GM12878 (cell line): ENCODE results near the gene VPS45. TPM values are rescaled to one million over a fixed set of nuclear protein-coding genes. Genes with fewer than 3 reads are reported as not detected.
A peak's percentile ranks its signal among the peaks of the same experiment; 100 is the strongest.

ENCODE experiments used
- ATAC-seq: fragments of 200-7000 bp; cut with Tn5 transposase; 3 replicates; pipeline ENCODE4 v1.9.1; 2020; ENCODE audit warnings: mild to moderate bottlenecking, moderate library complexity
- BruUV-seq: library from RNA; stranded (reverse); fragments of 400-500 nt; replicated peaks from 2 replicates; lab custom pipeline; 2021; lab: Mats Ljungman, UMichigan
- CTCF ChIA-PET: fragments of 300-600 bp; sonication (Branson Sonifier 250); formaldehyde crosslinking; extraction: SDS; loops from one replicate; lab custom pipeline; 2021; ENCODE audit warnings: inconsistent platforms; lab: Yijun Ruan, JAX
- POLR2A ChIA-PET: fragments of 350-600 bp; formaldehyde crosslinking; extraction: SDS; loops from one replicate; lab custom pipeline; 2021; ENCODE audit warnings: inconsistent platforms; lab: Charles Lee
- RAD21 ChIA-PET: fragments of 300-600 bp; sonication (Branson Sonifier 250); formaldehyde crosslinking; loops from one replicate; lab custom pipeline; 2023; ENCODE audit warnings: antibody characterized with exemption; ENCODE audit not compliant: unreplicated experiment; lab: Charles Lee
- SMC1A ChIA-PET: fragments of 300-600 bp; sonication (Branson Sonifier 250); formaldehyde crosslinking; loops from one replicate; lab custom pipeline; 2023; ENCODE audit not compliant: unreplicated experiment, uncharacterized antibody; lab: Charles Lee
- DNase-seq: peaks from one replicate; pipeline ENCODE4 v3.0.0-alpha.2; 2011; ENCODE audit warnings: low read depth, low spot score
- FAIRE-seq: peaks from 3 replicates; lab custom pipeline; 2011; peaks lifted over from hg19 to GRCh38; lab: Jason Lieb, UNC
- H2AFZ ChIP-seq: 2 replicates; pipeline ENCODE4 v1.6.0; 2011; ENCODE audit warnings: low read depth, low read length, control low read depth; ENCODE audit not compliant: control insufficient read depth
- H3K27ac ChIP-seq: 2 replicates; pipeline ENCODE4 v1.5.1; 2011; ENCODE audit warnings: control low read depth; ENCODE audit not compliant: control insufficient read depth, insufficient read depth
- H3K27me3 ChIP-seq, 2 experiments: replicated peaks in 1 of 2; 2 replicates each; pipeline versions ENCODE4 v1.6.0 to v1.6.1; 2011; ENCODE audit warnings: low read length in 1 of 2; ENCODE audit not compliant: control insufficient read depth in 2 of 2, insufficient read depth in 2 of 2
- H3K36me3 ChIP-seq, 2 experiments: 2 replicates each; pipeline ENCODE4 v1.5.1; 2011; ENCODE audit warnings: low read length in 1 of 2; ENCODE audit not compliant: control insufficient read depth in 2 of 2, insufficient read depth in 2 of 2
- H3K4me1 ChIP-seq: 2 replicates; pipeline ENCODE4 v1.6.1; 2011; ENCODE audit warnings: mild to moderate bottlenecking, low read length, moderate library complexity, mixed read lengths; ENCODE audit not compliant: control insufficient read depth, insufficient read depth
- H3K4me2 ChIP-seq: 2 replicates; pipeline ENCODE4 v1.6.0; 2011; ENCODE audit warnings: control low read depth; ENCODE audit not compliant: control insufficient read depth, insufficient read depth
- H3K4me3 ChIP-seq: fragments of 200-600 bp; sonication (generic); 2 replicates; pipeline ENCODE4 v1.5.1; 2016
- H3K79me2 ChIP-seq: 2 replicates; pipeline ENCODE4 v1.6.0; 2011; ENCODE audit warnings: low read length; ENCODE audit not compliant: control insufficient read depth, insufficient read depth
- H3K9ac ChIP-seq: 2 replicates; pipeline ENCODE4 v1.8.0; 2011; ENCODE audit warnings: low read length, control low read depth, mixed read lengths; ENCODE audit not compliant: control insufficient read depth, insufficient read depth
- H3K9me3 ChIP-seq: replicated peaks from 3 replicates; pipeline ENCODE4 v1.5.1; 2011; ENCODE audit warnings: mild to moderate bottlenecking, low read length; ENCODE audit not compliant: control insufficient read depth, insufficient read depth
- H4K20me1 ChIP-seq: 2 replicates; pipeline ENCODE4 v1.6.0; 2011; ENCODE audit not compliant: control insufficient read depth, insufficient read depth
- BCL3 ChIP-seq: IDR thresholded peaks from 2 replicates; pipeline ENCODE4 v1.6.1; 2011; ENCODE audit warnings: borderline replicate concordance, low read depth, mild to moderate bottlenecking, moderate library complexity, low read length; ENCODE audit not compliant: insufficient read depth, poor library complexity, severe bottlenecking
- CBX3 ChIP-seq: fragments of 200-600 bp; sonication (generic); IDR thresholded peaks from 2 replicates; pipeline ENCODE4 v1.6.1; 2016; ENCODE audit warnings: low read depth, borderline replicate concordance
- ETV6 ChIP-seq, 2 experiments: fragments of 450-650 bp in 1 of 2; IDR thresholded peaks in 1 of 2; conservative IDR thresholded peaks in 1 of 2; 2 replicates each; pipeline ENCODE4 v1.6.1; 2014; ENCODE audit warnings: antibody characterized with exemption in 1 of 2, borderline replicate concordance in 1 of 2, low read depth in 1 of 2, mild to moderate bottlenecking in 1 of 2, moderate library complexity in 1 of 2
- IKZF1 ChIP-seq: fragments of 450-650 bp; conservative IDR thresholded peaks from 2 replicates; pipeline ENCODE4 v1.6.1; 2017; ENCODE audit warnings: antibody characterized with exemption, mild to moderate bottlenecking
- MTA2 ChIP-seq: fragments of 450-650 bp; IDR thresholded peaks from 2 replicates; pipeline ENCODE4 v1.6.1; 2016; ENCODE audit warnings: low read depth, mild to moderate bottlenecking, moderate library complexity
- RB1 ChIP-seq: fragments of 450-650 bp; formaldehyde crosslinking; IDR thresholded peaks from 2 replicates; pipeline ENCODE4 v1.6.1; 2017; ENCODE audit warnings: mild to moderate bottlenecking, borderline replicate concordance
- SMAD5 ChIP-seq: IDR thresholded peaks from 2 replicates; pipeline ENCODE4 v1.6.1; 2016; ENCODE audit warnings: antibody characterized with exemption, low read depth
- SMARCA5 ChIP-seq: fragments of 450-650 bp; IDR thresholded peaks from 2 replicates; pipeline ENCODE4 v1.6.1; 2017; ENCODE audit warnings: mild to moderate bottlenecking
- SRF ChIP-seq, 2 experiments: IDR thresholded peaks; 2 replicates each; pipeline ENCODE4 v1.6.1; 2011; ENCODE audit warnings: low read depth in 2 of 2, low read length in 2 of 2, mild to moderate bottlenecking in 1 of 2, moderate library complexity in 1 of 2
- STAT3 ChIP-seq: IDR thresholded peaks from 2 replicates; pipeline ENCODE4 v1.6.1; 2011; ENCODE audit warnings: low read depth, low read length, improper control_type of control experiment
- YBX1 ChIP-seq: fragments of 450-650 bp; IDR thresholded peaks from 2 replicates; pipeline ENCODE4 v1.6.1; 2016; ENCODE audit warnings: antibody characterized with exemption
- WGBS: methylation state at CpG from one replicate; pipeline ENCODE4 v1.1.6; 2016; ENCODE audit warnings: low lambda C conversion rate; ENCODE audit not compliant: insufficient replicate concordance, insufficient coverage; ENCODE audit errors: missing lambda C conversion rate; 5-methylcytosine and 5-hydroxymethylcytosine counted together
- in situ Hi-C: fragments of 300-500 bp; cut with MboI; formaldehyde crosslinking; loops from 9 replicates; pipeline ENCODE4 v1.14.3; 2018; ENCODE audit warnings: mixed read lengths
- intact Hi-C: fragments of 100-400 bp; cut with micrococcal nuclease; formaldehyde crosslinking; loops from one replicate; pipeline ENCODE4 v1.14.2; 2022; ENCODE audit not compliant: unreplicated experiment
- polyA plus RNA-seq, 11 experiments: library from polyadenylated mRNA; depleted of rRNA in 4 of 11; unstranded in 6 of 11; stranded (reverse) in 5 of 11; fragments of >200 nt; fragmentation: Nextera tagmentation in 4 of 11; fragmentation: Illumina TruSeq in 1 of 11; extraction: Ambion mirVana in 4 of 11; extraction: Trizol in 1 of 11; gene quantifications; 1 replicate in 1 of 11; 2 replicates in 10 of 11; pipeline versions ENCODE4 v1.2.1 to v1.2.3, GENCODE V29; 2011 to 2016; ENCODE audit warnings: inconsistent platforms in 2 of 11, missing spikeins in 2 of 11, low read depth in 1 of 11
- total RNA-seq, 4 experiments: library from RNA; depleted of rRNA in 3 of 4; stranded (reverse); fragments of >200 nt in 3 of 4; fragmentation: Illumina TruSeq in 1 of 4; extraction: Trizol in 1 of 4; gene quantifications; 2 replicates each; pipeline versions ENCODE4 v1.2.1 to v1.2.3, GENCODE V29; 2013 to 2021
- TF ChIP-seq, protein P1 (sequence below): fragments of 450-650 bp; conservative IDR thresholded peaks from 2 replicates; pipeline ENCODE4 v1.6.1; 2017; ENCODE audit warnings: mild to moderate bottlenecking, moderate library complexity
- TF ChIP-seq, protein P2 (sequence below), 3 experiments: IDR thresholded peaks in 2 of 3; conservative IDR thresholded peaks in 1 of 3; 2 replicates each; pipeline ENCODE4 v1.5.1; 2011; ENCODE audit warnings: low read depth in 3 of 3, low read length in 3 of 3, mild to moderate bottlenecking in 3 of 3, control low read depth in 2 of 3, moderate library complexity in 2 of 3, inconsistent platforms in 1 of 3, mixed read lengths in 1 of 3; ENCODE audit not compliant: control insufficient read depth in 2 of 3, insufficient read depth in 1 of 3; ENCODE audit errors: extremely low read depth in 1 of 3
- TF ChIP-seq, protein P3 (sequence below): IDR thresholded peaks from 2 replicates; pipeline ENCODE4 v1.6.1; 2011; ENCODE audit warnings: borderline replicate concordance, low read depth, mild to moderate bottlenecking, moderate library complexity, mixed read lengths, low read length; ENCODE audit not compliant: insufficient read depth; ENCODE audit errors: extremely low read length

Gene VPS45
- total and polyA plus RNA-seq, 10 of the 15 experiments (the other 5 are each of a cell fraction or from before 2014, with no cell fraction given), result 24.4 to 48.7 (median 34.5) TPM

DNA sequence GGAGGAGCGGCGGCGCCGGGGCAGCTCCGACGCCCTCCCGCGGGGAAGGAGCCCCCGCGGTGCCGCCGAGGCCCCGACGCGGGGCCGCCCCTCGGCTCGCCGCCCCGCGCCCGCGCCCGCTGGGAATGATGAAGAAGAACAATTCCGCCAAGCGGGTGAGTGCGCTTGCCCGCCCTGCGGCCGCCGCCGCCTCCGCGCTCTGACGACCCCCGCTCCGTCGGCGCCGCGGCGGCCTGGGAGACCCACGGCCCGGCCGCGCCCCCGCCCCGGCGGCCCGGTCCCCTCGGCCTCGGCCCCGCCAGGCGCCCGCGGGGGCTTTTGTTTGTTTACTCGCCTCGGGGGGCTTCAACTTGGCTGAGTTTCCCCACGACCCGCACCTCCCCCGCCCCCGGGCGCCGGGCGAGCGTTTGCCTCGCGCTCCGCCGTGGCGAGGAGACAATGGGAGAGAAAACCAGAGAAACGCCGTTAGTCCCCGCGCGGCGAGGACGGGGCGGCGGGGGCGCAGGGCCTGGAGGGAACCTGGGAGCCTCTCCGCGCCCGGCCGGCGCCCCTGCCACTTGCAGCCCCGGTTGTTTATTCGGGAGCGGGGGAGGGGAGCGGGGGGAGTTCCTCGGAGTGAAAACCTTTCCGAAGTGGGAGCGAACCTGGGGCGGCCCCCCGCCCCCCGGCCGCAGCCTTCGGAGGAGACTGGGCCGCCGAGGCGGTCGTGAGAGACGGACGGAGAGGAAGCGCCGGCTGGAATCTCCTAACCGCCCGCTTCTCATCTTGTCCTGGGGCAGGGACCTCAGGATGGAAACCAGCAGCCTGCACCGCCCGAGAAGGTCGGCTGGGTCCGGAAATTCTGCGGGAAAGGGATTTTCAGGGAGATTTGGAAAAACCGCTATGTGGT, 82.8 kb downstream of the VPS45 start:
- POLR2A ChIA-PET, result interaction anchor here (0.7 to 5.6 kb wide), 6 partner anchors 8 to 145 kb away, joined by 3 to 120 read pairs (median 5); no protein-coding TSS in a partner anchor
- FAIRE-seq (no peak), DNase-seq (no peak), ATAC-seq (peak; percentile 8)
- in situ Hi-C loops (no loop called here), intact Hi-C loops (loop anchor here (1.0 kb wide), 1 partner anchor 10 kb away; no protein-coding TSS in a partner anchor)
- Histone ChIP-seq H3K9me3 (no peaks in the 10 kb centered on the region), H3K79me2 (peaks cover 69% of the 10 kb centered on the region), H3K27ac (peak overlapping the region; percentile 99), H3K4me2 (peak overlapping the region; percentile 75), H3K9ac (peak overlapping the region; percentile 100), H3K36me3 (peaks cover 5 to 17% of the 10 kb centered on the region in 2 experiments), H3K27me3 (no peaks in the 10 kb centered on the region), H4K20me1 (no peaks in the 10 kb centered on the region), H2AFZ (no peak overlapping the region; the same call in 1 of the 2 replicates), H3K4me1 (peaks cover 23% of the 10 kb centered on the region), H3K4me3 (peak overlapping the region; percentile 100)
- RAD21 ChIA-PET, result interaction anchor here (1.0 to 6.1 kb wide), 6 partner anchors 8 to 37 kb away, joined by 3 to 65 read pairs (median 10); no protein-coding TSS in a partner anchor
- BruUV-seq, result no TSS peak
- SMC1A ChIA-PET, result interaction anchor here (1.3 to 5.6 kb wide), 3 partner anchors 11 to 37 kb away, joined by 3 to 73 read pairs (median 11); no protein-coding TSS in a partner anchor
- CTCF ChIA-PET, result interaction anchor here (1.0 to 6.1 kb wide), 3 partner anchors 14 to 77 kb away, joined by 3 to 78 read pairs (median 10); no protein-coding TSS in a partner anchor
- WGBS, result under 1% methylated on average over 97 of the region's 114 CpGs
- TF ChIP-seq IKZF1, result 0 out of 2 replicates have a peak, but pooled peaks have one; percentile 2
- TF ChIP-seq SRF (IDR thresholded peaks at IDR 0.05; ENCODE audit: low read depth in 2 of 2, low read length in 2 of 2), result no peak
- TF ChIP-seq RB1, result no peak; the same call in 1 of the 2 replicates
- no peak for TF ChIP-seq MTA2
- TF ChIP-seq CBX3, result no peak
- TF ChIP-seq, protein P1, sequence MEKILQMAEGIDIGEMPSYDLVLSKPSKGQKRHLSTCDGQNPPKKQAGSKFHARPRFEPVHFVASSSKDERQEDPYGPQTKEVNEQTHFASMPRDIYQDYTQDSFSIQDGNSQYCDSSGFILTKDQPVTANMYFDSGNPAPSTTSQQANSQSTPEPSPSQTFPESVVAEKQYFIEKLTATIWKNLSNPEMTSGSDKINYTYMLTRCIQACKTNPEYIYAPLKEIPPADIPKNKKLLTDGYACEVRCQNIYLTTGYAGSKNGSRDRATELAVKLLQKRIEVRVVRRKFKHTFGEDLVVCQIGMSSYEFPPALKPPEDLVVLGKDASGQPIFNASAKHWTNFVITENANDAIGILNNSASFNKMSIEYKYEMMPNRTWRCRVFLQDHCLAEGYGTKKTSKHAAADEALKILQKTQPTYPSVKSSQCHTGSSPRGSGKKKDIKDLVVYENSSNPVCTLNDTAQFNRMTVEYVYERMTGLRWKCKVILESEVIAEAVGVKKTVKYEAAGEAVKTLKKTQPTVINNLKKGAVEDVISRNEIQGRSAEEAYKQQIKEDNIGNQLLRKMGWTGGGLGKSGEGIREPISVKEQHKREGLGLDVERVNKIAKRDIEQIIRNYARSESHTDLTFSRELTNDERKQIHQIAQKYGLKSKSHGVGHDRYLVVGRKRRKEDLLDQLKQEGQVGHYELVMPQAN, result no peak
- TF ChIP-seq, protein P2, sequence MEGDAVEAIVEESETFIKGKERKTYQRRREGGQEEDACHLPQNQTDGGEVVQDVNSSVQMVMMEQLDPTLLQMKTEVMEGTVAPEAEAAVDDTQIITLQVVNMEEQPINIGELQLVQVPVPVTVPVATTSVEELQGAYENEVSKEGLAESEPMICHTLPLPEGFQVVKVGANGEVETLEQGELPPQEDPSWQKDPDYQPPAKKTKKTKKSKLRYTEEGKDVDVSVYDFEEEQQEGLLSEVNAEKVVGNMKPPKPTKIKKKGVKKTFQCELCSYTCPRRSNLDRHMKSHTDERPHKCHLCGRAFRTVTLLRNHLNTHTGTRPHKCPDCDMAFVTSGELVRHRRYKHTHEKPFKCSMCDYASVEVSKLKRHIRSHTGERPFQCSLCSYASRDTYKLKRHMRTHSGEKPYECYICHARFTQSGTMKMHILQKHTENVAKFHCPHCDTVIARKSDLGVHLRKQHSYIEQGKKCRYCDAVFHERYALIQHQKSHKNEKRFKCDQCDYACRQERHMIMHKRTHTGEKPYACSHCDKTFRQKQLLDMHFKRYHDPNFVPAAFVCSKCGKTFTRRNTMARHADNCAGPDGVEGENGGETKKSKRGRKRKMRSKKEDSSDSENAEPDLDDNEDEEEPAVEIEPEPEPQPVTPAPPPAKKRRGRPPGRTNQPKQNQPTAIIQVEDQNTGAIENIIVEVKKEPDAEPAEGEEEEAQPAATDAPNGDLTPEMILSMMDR (IDR thresholded peaks at IDR 0.05 in 2 of 3, conservative IDR thresholded peaks at IDR 0.05 in 1 of 3; ENCODE audit: control insufficient read depth in 2 of 3, extremely low read depth in 1 of 3, insufficient read depth in 1 of 3, low read depth in 3 of 3, low read length in 3 of 3), result no peak
- TF ChIP-seq, protein P3, sequence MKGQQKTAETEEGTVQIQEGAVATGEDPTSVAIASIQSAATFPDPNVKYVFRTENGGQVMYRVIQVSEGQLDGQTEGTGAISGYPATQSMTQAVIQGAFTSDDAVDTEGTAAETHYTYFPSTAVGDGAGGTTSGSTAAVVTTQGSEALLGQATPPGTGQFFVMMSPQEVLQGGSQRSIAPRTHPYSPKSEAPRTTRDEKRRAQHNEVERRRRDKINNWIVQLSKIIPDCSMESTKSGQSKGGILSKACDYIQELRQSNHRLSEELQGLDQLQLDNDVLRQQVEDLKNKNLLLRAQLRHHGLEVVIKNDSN, result no peak
- TF ChIP-seq BCL3, result peak; percentile 15
- peak; percentile 56; the same call in 1 of the 2 replicates for TF ChIP-seq SMARCA5
- TF ChIP-seq YBX1, result no peak
- no peak; a peak in 1 of 4 replicates for TF ChIP-seq ETV6 (conservative IDR thresholded peaks at IDR 0.05 in 1 of 2, IDR thresholded peaks at IDR 0.05 in 1 of 2; ENCODE audit: borderline replicate concordance in 1 of 2, low read depth in 1 of 2)
- no peak for TF ChIP-seq SMAD5
- no peak for TF ChIP-seq STAT3
